RWPE2 (cell line): Measurements from ENCODE around the gene ARHGAP15.

Experiments
- ATAC-seq: fragments of 200-7000 bp; cut with Tn5 transposase; 3 replicates; pipeline ENCODE4 v1.9.1; 2021; ENCODE audit warnings: low read depth
- DNase-seq: peaks from one replicate; pipeline ENCODE4 v3.0.0-alpha.2; 2020; ENCODE audit warnings: low spot score
- H3K27ac ChIP-seq: fragments of 450-650 bp; 2 replicates; pipeline ENCODE4 v1.5.1; 2017; ENCODE audit warnings: mild to moderate bottlenecking; ENCODE audit not compliant: poor library complexity, severe bottlenecking
- H3K27me3 ChIP-seq: fragments of 250-450 bp; sonication (Bioruptor Pico); 2 replicates; pipeline ENCODE4 v1.5.1; 2021; ENCODE audit warnings: mild to moderate bottlenecking, moderate library complexity; ENCODE audit not compliant: insufficient read depth, poor library complexity, severe bottlenecking
- H3K36me3 ChIP-seq: fragments of 250-450 bp; sonication (Bioruptor Pico); 2 replicates; pipeline ENCODE4 v1.5.1; 2020; ENCODE audit warnings: low read depth, mild to moderate bottlenecking, moderate library complexity
- H3K4me1 ChIP-seq: fragments of 250-450 bp; sonication (Bioruptor Pico); 2 replicates; pipeline ENCODE4 v1.5.1; 2021; ENCODE audit warnings: mild to moderate bottlenecking, moderate library complexity; ENCODE audit not compliant: insufficient read depth, poor library complexity, severe bottlenecking
- H3K4me3 ChIP-seq: fragments of 250-450 bp; sonication (Bioruptor Pico); 2 replicates; pipeline ENCODE4 v1.5.1; 2021; ENCODE audit warnings: mild to moderate bottlenecking, moderate library complexity; ENCODE audit not compliant: severe bottlenecking
- H3K9me3 ChIP-seq: fragments of 250-450 bp; sonication (Bioruptor Pico); 2 replicates; pipeline ENCODE4 v1.5.1; 2021; ENCODE audit warnings: mild to moderate bottlenecking, moderate library complexity; ENCODE audit not compliant: severe bottlenecking
- TF ChIP-seq, protein P1 (sequence below): fragments of 450-650 bp; IDR thresholded peaks from one replicate; pipeline ENCODE4 v1.5.1; 2017; ENCODE audit warnings: mild to moderate bottlenecking, moderate library complexity; ENCODE audit not compliant: poor library complexity, severe bottlenecking

The ARHGAP15 gene

DNA sequence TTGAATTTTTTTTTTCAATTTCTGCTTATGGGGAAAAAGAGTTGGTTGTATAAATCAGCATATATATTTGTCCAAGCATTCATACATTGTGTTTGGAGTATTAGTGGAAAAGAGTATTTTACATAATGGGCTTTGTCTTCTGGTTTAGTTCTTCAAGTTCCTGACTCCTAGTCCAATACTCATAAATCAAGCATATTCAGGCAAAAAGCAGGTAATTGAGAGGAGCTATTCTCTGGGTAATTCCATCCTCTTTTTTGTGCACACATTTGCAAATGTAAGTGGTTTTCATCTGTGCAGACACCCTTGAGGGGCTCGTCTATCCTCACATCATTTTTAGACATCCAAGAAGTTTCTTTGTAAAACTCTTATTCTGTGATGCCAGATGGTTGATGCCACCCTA lies 337.2 kb downstream of the ARHGAP15 start:
- Histone ChIP-seq H3K9me3 (no peaks in the 10 kb centered on the region), H3K4me1 (peaks cover 6% of the 10 kb centered on the region), H3K27me3 (no peaks in the 10 kb centered on the region), H3K27ac (no peak overlapping the region), H3K36me3 (no peaks in the 10 kb centered on the region), H3K4me3 (no peak overlapping the region)
- no peak for ATAC-seq
- TF ChIP-seq, protein P1, sequence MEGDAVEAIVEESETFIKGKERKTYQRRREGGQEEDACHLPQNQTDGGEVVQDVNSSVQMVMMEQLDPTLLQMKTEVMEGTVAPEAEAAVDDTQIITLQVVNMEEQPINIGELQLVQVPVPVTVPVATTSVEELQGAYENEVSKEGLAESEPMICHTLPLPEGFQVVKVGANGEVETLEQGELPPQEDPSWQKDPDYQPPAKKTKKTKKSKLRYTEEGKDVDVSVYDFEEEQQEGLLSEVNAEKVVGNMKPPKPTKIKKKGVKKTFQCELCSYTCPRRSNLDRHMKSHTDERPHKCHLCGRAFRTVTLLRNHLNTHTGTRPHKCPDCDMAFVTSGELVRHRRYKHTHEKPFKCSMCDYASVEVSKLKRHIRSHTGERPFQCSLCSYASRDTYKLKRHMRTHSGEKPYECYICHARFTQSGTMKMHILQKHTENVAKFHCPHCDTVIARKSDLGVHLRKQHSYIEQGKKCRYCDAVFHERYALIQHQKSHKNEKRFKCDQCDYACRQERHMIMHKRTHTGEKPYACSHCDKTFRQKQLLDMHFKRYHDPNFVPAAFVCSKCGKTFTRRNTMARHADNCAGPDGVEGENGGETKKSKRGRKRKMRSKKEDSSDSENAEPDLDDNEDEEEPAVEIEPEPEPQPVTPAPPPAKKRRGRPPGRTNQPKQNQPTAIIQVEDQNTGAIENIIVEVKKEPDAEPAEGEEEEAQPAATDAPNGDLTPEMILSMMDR: no peak
- DNase-seq: no peak

DNA sequence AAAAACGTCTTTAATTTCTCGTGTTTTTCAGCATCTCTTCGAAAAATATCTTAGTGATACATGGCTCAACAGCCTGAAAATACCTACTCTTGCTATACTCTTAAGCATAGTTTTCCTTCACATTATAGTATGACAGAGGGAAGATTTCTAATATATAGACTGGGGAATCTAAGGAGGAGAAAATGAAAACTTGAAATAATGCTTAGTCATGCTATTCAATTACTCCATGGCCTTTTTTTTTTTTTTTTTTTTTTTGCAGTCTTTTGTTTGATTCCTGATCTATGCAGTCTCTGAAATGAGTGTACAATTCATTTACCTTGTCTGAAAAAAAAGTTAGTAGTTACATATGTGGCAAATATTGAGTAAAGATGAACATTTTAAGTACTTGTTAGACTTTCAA lies 337.8 kb downstream of the ARHGAP15 start:
- Histone ChIP-seq H3K27me3 (no peaks in the 10 kb centered on the region), H3K4me3 (no peak overlapping the region), H3K4me1 (peaks cover 6% of the 10 kb centered on the region), H3K9me3 (no peaks in the 10 kb centered on the region), H3K36me3 (no peaks in the 10 kb centered on the region), H3K27ac (no peak overlapping the region)
- ATAC-seq (no peak), DNase-seq (no peak)
- TF ChIP-seq, protein P1: no peak

DNA sequence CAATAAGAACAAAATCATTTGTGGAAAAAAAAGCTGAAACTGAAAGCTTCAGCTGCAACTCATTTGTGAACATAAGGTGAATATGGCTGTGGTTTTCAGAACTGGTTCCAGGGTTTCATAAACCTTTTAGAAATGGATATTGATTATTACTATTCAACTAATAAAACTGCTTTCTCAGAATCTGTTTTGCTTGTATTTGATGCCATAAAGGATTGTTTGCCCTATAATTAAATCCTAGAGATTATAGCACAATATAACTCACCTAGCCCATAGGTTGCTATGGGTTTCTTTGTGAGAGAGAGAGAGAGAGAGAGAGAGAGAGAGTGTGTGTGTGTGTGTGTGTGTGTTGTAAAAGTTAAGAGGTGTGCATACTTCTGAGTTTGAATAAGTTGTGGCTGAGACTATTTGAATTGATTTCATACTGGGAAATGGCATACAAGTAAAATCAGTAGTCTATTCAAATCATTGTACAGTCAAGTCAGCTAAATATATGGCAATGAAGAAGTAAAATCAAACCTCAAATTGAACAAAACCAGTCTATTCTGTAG lies 339.2 kb downstream of the ARHGAP15 start:
- no peaks in the 10 kb centered on the region for H3K36me3 ChIP-seq
- no peaks in the 10 kb centered on the region for H3K9me3 ChIP-seq
- H3K4me3 ChIP-seq: no peak overlapping the region
- H3K4me1 ChIP-seq: peaks cover 13% of the 10 kb centered on the region
- DNase-seq (no peak), ATAC-seq (no peak)
- H3K27ac ChIP-seq: no peak overlapping the region
- TF ChIP-seq, protein P1: no peak
- H3K27me3 ChIP-seq: no peaks in the 10 kb centered on the region

DNA sequence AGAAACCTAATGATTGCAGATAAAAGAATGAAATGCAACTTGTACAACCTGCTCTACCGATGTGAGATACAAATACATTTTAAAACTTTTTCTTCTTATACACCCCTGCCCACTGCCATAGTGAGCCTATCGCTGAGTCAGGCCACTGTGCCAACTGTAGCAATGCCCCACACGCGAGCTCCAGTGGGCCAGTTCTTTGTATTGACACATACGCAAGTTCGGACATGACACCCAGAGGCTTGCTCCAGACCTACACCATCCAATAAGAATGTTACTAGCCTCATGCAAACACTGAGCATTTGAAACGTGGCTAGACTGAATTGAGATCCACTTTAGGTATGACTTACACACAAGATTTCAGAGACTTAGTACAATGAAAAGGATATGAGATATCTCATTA lies 340.1 kb downstream of the ARHGAP15 start:
- H3K4me3 ChIP-seq: no peak overlapping the region
- ATAC-seq: peak; percentile 76; the same call in 2 of the 3 replicates
- no peaks in the 10 kb centered on the region for H3K36me3 ChIP-seq
- DNase-seq: peak; percentile 53
- no peaks in the 10 kb centered on the region for H3K9me3 ChIP-seq
- H3K27me3 ChIP-seq: no peaks in the 10 kb centered on the region
- TF ChIP-seq, protein P1: no peak
- H3K4me1 ChIP-seq: peaks cover 15% of the 10 kb centered on the region
- no peak overlapping the region for H3K27ac ChIP-seq

DNA sequence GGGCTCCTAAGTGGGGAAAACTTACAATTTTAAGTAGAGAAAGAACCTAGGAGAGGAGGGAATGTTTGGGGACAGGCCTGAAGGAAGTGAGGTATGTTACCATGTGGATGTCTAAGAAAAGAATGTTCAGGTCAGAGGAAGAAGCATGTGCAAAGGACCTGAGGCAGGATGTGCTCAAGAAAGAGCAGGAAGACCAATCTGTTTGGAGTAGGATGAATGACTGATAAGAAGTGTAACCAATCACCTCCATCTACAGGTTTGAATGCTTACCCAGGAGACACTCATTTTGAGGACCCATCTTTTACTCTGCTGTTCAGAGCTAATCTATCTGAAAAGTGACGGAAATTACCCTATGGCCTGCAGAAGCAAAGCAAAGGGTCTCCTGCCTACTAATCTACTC lies 342.3 kb downstream of the ARHGAP15 start:
- Histone ChIP-seq H3K4me1 (peaks cover 15% of the 10 kb centered on the region), H3K27me3 (no peaks in the 10 kb centered on the region), H3K36me3 (no peaks in the 10 kb centered on the region), H3K9me3 (no peaks in the 10 kb centered on the region), H3K27ac (no peak overlapping the region), H3K4me3 (no peak overlapping the region)
- ATAC-seq: no peak
- DNase-seq: no peak
- TF ChIP-seq, protein P1: no peak
